NCI-H146 treated with DMSO at 0.1 percent for 48 hours (cell line): ENCODE results near the gene C10orf95.
"Not testable (repeated sequence)": the region's sequence is repeated elsewhere in the genome, so short reads cannot be mapped to it uniquely, and the experiment has no call there.

Experiments
- DNase-seq: peaks from one replicate; lab custom pipeline; 2025; ENCODE audit not compliant: unreplicated experiment; lab: John Stamatoyannopoulos, UW

Gene C10orf95, protein sequence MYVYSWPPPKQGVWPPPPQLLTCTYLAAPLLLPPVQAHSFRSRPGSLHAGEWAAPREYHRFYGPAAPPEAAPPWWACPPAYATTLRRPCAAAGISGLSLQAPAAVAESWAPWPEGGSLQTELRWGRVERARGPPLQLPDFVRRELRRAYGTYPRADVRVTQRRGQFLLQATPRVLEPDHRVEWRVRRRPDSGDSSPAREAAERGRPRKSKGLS

GRCh38 chr10:102451105-102451969 is at the start of gene C10orf95:
Gene C10orf95, minus strand, starts transcription at chr10:102451543. Its CDS starts 450 bp downstream, at chr10:102451093.
- peak; percentile 21 for DNase-seq

DNA sequence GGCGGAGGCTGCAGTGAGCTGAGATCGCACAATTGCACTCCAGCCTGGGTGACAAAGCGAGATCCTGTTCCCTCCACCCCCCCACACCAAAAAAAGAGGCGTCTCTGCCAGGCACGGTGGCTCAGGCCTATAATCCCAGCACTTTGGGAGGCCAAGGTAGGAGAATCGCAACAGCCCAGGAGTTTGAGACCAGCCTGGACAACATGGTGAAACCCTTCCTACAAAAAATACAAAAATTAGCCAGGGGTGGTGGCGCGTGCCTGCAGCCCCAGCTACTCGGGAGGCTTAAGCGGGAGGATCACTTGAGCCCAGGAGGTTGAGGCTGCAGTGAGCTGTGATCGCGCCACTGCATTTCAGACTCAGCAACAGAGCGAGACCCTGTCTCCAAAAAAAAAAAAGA is 49.3 kb upstream of the C10orf95 start:
- not testable (repeated sequence) for DNase-seq

DNA sequence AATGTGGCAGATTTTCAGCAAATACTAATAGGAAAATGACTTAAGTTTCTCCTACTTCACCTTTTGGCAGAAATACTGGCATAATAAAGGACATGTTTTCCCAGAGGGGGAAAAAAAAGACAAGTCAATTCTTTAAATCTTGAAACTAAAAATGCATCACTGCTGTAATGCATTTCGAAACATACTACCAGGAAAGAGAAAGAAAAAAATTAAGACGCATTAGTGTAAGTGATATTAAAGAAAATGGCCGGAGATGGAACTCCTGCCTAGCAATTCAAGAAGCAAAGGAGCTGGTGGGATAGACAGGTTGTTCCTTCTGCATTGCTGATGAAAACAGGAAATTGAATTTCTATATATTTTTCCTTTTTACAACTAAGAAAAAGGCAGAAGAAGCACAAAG is 48.0 kb upstream of the C10orf95 start:
- no peak for DNase-seq

DNA sequence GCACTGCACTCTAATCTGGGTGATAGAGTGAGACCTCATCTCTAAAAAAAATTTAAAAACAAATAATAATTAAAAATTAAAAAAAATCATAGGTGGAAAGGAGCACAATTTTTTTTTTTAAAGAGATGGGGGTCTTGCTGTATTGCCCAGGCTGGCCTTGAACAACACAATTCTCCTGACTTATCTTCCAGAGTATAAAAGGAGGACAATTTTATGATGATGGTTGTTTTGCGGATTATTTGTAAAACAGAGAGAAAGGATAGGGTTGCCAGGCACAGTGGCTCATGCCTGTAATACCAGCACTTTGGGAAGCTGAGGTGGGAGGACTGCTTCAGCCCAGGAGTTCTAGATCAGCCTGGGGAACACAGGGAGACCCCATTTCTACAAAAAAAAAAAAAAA is 46.2 kb upstream of the C10orf95 start:
- no peak for DNase-seq

DNA sequence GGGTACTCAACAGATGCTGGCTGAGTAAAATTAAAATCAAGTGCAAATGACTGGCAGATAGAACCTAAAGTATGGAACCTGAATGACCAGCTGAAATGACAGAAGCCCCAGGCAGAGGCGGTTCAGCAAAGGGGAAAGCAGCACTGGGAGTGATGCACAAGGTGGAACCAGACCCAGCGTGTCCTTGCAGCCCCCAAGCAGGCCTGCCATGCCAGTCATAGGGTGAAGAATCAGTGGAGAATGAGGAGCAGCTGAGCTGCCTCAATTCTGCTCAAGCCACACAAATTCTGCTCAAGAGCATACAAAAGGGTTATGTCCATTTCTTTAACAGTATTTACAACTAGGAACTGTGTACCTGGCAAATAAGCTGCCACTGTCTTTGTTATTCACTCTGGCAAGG is 42.4 kb upstream of the C10orf95 start:
- DNase-seq, result no peak

GRCh38 chr10:102492983-102493382 is 41.6 kb upstream of the C10orf95 start:
- no peak for DNase-seq

GRCh38 chr10:102492344-102492939 is 41.1 kb upstream of the C10orf95 start:
- no peak for DNase-seq

DNA sequence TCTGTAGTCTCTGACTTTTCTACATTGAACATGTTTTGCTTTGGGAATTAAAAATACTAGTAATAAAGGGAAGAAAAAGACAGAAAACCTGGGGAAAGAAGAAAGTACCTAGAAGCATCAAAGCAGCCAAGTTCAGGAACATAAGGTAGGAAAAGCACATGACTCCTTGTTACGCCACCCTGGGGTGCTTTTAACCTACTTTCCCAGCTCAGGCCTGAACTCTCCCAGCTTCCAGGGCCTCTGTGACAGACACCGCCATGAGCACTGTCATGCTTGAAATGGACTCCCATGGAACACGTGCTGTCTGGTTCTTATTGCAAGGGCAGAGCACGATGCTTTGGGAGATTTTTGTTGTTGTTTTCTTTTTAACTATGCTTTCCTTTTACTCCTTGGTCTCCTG is 39.8 kb upstream of the C10orf95 start:
- DNase-seq, result no peak

- DNase-seq, result no peak
These were observed 33.9 kb upstream of the C10orf95 start for GRCh38 chr10:102485093-102485784.

- no peak for DNase-seq
These were observed 32.7 kb upstream of the C10orf95 start for GRCh38 chr10:102484021-102484420.

DNA sequence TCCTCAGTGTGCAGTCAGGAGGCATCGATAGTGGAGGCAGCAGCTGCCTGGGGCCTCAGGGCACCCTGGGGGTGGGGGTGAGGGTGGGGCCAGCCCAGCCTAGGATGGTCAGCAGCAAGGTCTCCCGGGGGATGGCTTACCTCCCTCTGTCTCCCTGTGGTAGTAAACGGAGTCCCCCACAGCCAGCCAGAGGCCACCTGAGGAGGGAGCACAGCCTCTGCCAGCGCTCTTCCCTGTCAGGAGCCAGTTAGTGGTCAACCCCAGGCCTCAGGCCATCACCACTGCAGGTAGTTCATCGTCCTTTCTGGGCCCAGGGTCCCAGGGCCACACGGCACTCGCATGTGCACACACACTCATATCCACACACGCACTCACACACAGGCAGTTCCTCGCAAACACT is 29.1 kb upstream of the C10orf95 start:
- no peak for DNase-seq

- DNase-seq, result no peak
These were observed 28.3 kb upstream of the C10orf95 start for GRCh38 chr10:102479651-102480050.

- DNase-seq, result no peak
These were observed 25.3 kb upstream of the C10orf95 start for GRCh38 chr10:102476466-102477141.

DNA sequence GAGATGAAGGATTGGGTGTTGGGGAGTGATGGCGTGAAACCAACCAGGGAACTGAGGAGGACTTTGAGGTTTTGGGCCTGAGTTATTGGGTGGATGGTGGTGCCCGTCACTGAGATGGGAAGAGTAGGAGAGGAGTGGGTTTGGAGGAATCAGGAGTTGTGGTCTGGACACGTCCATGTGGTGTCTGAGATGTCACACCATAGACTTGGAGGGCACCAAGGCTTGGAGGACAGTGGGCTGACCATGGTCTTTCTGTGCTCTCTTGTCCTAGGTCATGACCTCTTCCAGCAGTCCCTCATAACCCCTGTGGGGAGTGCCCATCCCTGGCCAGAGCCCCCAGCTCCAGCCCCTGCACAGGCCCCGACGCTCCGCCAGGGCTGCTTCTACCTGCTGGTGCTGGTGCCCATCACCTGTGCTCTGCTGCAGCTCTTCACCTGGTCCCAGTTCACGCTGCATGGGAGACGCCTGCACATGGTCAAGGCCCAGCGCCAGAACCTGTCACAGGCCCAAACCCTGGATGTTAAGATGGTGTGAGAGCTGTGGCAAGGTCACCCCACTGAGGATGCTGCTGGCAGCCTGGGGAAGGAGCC is 24.2 kb upstream of the C10orf95 start:
- no peak for DNase-seq

GRCh38 chr10:102473445-102474331 is 22.3 kb upstream of the C10orf95 start:
- no peak for DNase-seq

GRCh38 chr10:102470579-102471546 is 19.5 kb upstream of the C10orf95 start:
- no peak for DNase-seq

DNA sequence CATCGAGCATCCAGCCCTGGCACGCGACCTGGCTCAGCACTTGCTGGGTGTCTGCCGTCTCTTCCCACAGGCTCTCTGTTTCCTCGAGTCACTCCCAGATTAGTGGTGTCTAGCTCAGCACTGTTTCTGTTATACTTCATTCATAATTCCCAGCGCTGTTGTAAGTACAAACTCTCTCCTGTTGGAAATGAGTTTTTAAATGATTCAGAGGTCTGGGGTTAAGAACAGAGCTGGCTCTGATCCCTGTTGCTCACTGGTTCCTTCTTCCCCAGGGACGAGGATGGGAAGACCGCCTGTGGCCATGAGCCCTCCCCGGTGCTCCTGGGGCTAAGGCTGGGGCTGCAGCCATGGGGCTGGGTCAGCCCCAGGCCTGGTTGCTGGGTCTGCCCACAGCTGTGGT is 17.3 kb upstream of the C10orf95 start:
- DNase-seq, result no peak

DNA sequence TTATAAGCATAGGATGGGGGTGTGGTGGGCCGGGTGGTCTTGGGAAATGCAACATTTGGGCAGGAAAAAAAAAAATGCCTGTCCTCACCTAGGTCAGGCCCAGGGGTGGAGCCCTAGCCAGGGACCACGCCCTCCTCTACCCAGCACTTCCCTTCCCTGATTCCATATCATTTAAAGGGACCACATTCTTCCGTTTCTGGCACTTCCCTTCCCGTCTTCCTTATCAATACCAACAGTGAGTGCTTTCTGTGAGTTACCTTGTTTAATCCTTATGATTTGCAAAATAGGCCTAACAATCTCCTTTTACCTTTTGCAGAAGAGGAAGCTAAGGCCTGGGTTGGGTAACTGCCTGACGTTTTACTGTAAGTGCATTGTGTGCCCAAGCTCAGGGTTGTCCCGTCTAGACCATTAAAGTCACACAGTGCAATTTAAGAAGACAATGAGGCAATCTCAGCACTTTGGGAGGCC is 16.7 kb upstream of the C10orf95 start:
- DNase-seq, result no peak
